ENCODE measurements around the gene EVA1A.

DNA sequence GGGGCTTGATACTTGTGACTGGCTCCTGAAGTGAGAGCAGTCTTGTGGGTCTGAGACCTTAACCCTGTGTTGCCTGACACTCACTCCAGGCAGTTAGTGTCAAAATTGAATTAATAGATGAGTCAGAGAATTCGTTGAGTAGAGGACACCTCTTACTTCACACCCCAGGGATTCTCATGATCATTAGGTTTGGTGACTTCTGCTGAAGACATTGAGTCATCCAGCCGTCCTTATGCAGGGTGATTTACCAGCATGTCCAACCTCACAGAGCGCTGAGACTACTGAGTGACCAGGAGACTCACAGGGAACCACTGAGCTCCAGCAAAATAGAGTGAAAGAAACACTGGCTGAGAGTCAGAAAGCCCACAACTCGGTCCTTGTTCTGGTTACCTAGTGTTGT, 36.0 kb upstream of the EVA1A start:
- TF ChIP-seq, protein P1, sequence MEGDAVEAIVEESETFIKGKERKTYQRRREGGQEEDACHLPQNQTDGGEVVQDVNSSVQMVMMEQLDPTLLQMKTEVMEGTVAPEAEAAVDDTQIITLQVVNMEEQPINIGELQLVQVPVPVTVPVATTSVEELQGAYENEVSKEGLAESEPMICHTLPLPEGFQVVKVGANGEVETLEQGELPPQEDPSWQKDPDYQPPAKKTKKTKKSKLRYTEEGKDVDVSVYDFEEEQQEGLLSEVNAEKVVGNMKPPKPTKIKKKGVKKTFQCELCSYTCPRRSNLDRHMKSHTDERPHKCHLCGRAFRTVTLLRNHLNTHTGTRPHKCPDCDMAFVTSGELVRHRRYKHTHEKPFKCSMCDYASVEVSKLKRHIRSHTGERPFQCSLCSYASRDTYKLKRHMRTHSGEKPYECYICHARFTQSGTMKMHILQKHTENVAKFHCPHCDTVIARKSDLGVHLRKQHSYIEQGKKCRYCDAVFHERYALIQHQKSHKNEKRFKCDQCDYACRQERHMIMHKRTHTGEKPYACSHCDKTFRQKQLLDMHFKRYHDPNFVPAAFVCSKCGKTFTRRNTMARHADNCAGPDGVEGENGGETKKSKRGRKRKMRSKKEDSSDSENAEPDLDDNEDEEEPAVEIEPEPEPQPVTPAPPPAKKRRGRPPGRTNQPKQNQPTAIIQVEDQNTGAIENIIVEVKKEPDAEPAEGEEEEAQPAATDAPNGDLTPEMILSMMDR (IDR thresholded peaks at IDR 0.05) = no peak
- TF ChIP-seq POLR2A (IDR thresholded peaks at IDR 0.05) = no peak
- no peak for TF ChIP-seq EP300 (IDR thresholded peaks at IDR 0.05)

Data from tibial nerve (tissue), 4 donors.